ENCODE measurements around the gene GCGR.

DNA sequence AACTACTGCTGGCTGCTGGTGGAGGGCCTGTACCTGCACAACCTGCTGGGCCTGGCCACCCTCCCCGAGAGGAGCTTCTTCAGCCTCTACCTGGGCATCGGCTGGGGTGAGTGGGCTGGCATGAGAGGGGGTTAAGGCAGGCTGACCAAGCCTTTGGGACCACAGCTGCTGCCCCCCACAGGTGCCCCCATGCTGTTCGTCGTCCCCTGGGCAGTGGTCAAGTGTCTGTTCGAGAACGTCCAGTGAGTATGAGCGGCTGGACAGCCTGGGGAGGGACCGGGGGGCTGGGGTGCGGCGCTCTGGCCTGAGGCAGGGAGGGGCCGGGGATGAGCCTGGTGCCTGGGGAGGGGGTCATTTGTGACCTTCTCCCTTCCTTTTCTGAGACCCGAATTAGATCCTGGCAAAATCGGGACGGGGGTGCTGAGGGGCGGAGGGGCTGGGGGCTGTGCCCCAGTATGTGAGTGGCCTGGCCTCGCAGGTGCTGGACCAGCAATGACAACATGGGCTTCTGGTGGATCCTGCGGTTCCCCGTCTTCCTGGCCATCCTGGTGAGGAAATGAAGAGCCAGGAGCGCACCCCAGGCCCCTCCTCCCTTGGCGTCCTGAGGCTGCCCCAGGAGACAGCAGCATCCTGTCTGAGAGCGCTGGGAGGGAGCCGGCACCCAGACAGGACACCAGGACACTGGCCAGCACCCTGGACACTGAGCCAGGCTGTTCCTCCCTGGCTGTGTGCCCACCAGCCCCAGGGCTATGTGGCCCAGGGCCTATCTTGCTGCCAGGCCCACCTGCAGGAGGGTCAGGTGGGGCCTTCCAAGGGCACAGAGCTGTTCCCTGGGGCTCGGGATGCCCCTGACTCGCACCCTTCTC is 8.0 kb downstream of the GCGR start:
- TF ChIP-seq, protein P1, sequence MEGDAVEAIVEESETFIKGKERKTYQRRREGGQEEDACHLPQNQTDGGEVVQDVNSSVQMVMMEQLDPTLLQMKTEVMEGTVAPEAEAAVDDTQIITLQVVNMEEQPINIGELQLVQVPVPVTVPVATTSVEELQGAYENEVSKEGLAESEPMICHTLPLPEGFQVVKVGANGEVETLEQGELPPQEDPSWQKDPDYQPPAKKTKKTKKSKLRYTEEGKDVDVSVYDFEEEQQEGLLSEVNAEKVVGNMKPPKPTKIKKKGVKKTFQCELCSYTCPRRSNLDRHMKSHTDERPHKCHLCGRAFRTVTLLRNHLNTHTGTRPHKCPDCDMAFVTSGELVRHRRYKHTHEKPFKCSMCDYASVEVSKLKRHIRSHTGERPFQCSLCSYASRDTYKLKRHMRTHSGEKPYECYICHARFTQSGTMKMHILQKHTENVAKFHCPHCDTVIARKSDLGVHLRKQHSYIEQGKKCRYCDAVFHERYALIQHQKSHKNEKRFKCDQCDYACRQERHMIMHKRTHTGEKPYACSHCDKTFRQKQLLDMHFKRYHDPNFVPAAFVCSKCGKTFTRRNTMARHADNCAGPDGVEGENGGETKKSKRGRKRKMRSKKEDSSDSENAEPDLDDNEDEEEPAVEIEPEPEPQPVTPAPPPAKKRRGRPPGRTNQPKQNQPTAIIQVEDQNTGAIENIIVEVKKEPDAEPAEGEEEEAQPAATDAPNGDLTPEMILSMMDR (IDR thresholded peaks at IDR 0.05), result no peak
- no peak for TF ChIP-seq POLR2A (IDR thresholded peaks at IDR 0.05)

Measured in uterus (tissue), 2 donors.